Muscle of leg (tissue), 11 donors: ENCODE results near the gene CMSS1. TPM values are rescaled to one million over a fixed set of nuclear protein-coding genes. Genes with fewer than 3 reads are reported as not detected.
"Not testable (repeated sequence)": the region's sequence is repeated elsewhere in the genome, so short reads cannot be mapped to it uniquely, and the experiment has no call there.

Experiments
- DNase-seq: peaks from one replicate; pipeline ENCODE4 v3.0.0; 2013
- H3K27ac ChIP-seq: one replicate; pipeline ENCODE4 v1.5.1; 2013; ENCODE audit warnings: mild to moderate bottlenecking, low read length, control low read depth
- H3K27me3 ChIP-seq: one replicate; pipeline ENCODE4 v1.6.1; 2013; ENCODE audit warnings: low read length; ENCODE audit not compliant: control insufficient read depth, insufficient read depth
- H3K36me3 ChIP-seq: one replicate; pipeline ENCODE4 v1.6.1; 2013; ENCODE audit warnings: low read length; ENCODE audit not compliant: control insufficient read depth, insufficient read depth
- H3K4me1 ChIP-seq: one replicate; pipeline ENCODE4 v1.6.1; 2013; ENCODE audit warnings: low read length; ENCODE audit not compliant: control insufficient read depth, insufficient read depth
- H3K4me3 ChIP-seq: one replicate; pipeline ENCODE4 v1.5.1; 2013; ENCODE audit warnings: low read length, control low read depth
- H3K9me3 ChIP-seq: replicated peaks from 2 replicates; pipeline ENCODE4 v1.6.1; 2013; ENCODE audit warnings: low read depth, low read length; ENCODE audit not compliant: control insufficient read depth
- WGBS: methylation state at CpG from one replicate; pipeline ENCODE4 v1.1.5; 2013; ENCODE audit warnings: missing lambda C conversion rate; ENCODE audit not compliant: insufficient coverage; 5-methylcytosine and 5-hydroxymethylcytosine counted together
- polyA plus RNA-seq, 8 donors: library from polyadenylated mRNA; unstranded; fragments of 120-200 nt; gene quantifications; one replicate each; pipeline versions ENCODE4 v1.2.1 to v1.2.3, GENCODE V29; 2013; ENCODE audit warnings: inconsistent platforms in 1 of 8, low replicate concordance in 1 of 8; ENCODE audit not compliant: insufficient read length in 8 of 8, insufficient read depth in 1 of 8
- total RNA-seq: library from RNA; stranded (reverse); fragments of 120-200 nt; gene quantifications from one replicate; pipeline ENCODE4 v1.2.4, GENCODE V29; 2013

Gene CMSS1
- total and polyA plus RNA-seq, 9 donors: 23.8 to 35.0 (median 29.0) TPM

- Histone ChIP-seq H3K36me3 (no peaks in the 10 kb centered on the region), H3K27me3 (no peaks in the 10 kb centered on the region), H3K4me3 (no peak overlapping the region), H3K9me3 (no peaks in the 10 kb centered on the region), H3K27ac (peak overlapping the region; percentile 31), H3K4me1 (no peaks in the 10 kb centered on the region)
- WGBS: 83% methylated on average over 1 of the region's 3 CpGs
- DNase-seq: no peak
Observed at GRCh38 chr3:99836681-99837080, 19.0 kb downstream of the CMSS1 start.

- Histone ChIP-seq H3K9me3 (no peaks in the 10 kb centered on the region), H3K27me3 (no peaks in the 10 kb centered on the region), H3K36me3 (no peaks in the 10 kb centered on the region), H3K4me1 (peaks cover under 1% of the 10 kb centered on the region), H3K4me3 (no peak overlapping the region), H3K27ac (no peak overlapping the region)
- DNase-seq: no peak
- WGBS: 100% methylated on average over 1 of the region's 1 CpG
Observed at GRCh38 chr3:99837715-99838114, 20.1 kb downstream of the CMSS1 start.

- H3K27ac ChIP-seq: no peak overlapping the region
- peaks cover 7% of the 10 kb centered on the region for H3K4me1 ChIP-seq
- no peaks in the 10 kb centered on the region for H3K36me3 ChIP-seq
- no peak for DNase-seq
- H3K4me3 ChIP-seq: no peak overlapping the region
- H3K27me3 ChIP-seq: no peaks in the 10 kb centered on the region
- no peaks in the 10 kb centered on the region for H3K9me3 ChIP-seq
Observed at GRCh38 chr3:99838755-99839154, 21.1 kb downstream of the CMSS1 start.

GRCh38 chr3:99839613-99840012 is 22.0 kb downstream of the CMSS1 start:
- H3K4me3 ChIP-seq: no peak overlapping the region
- H3K9me3 ChIP-seq: no peaks in the 10 kb centered on the region
- peaks cover 12% of the 10 kb centered on the region for H3K4me1 ChIP-seq
- no peak for DNase-seq
- no peaks in the 10 kb centered on the region for H3K27me3 ChIP-seq
- H3K27ac ChIP-seq: no peak overlapping the region
- H3K36me3 ChIP-seq: no peaks in the 10 kb centered on the region
- no CpG with 5 or more reads among the region's 1 CpG for WGBS

GRCh38 chr3:99841949-99842348 is 24.3 kb downstream of the CMSS1 start:
- not testable (repeated sequence) for H3K27ac ChIP-seq, DNase-seq
- WGBS: no CpG with 5 or more reads among the region's 4 CpGs

GRCh38 chr3:99842826-99843589 is 25.3 kb downstream of the CMSS1 start:
- H3K4me3 ChIP-seq: no peak overlapping the region
- H3K4me1 ChIP-seq: peaks cover 15% of the 10 kb centered on the region
- no peaks in the 10 kb centered on the region for H3K36me3 ChIP-seq
- peak overlapping the region; percentile 70 for H3K27ac ChIP-seq
- WGBS: no CpG with 5 or more reads among the region's 2 CpGs
- peak; percentile 89 for DNase-seq
- H3K9me3 ChIP-seq: no peaks in the 10 kb centered on the region
- no peaks in the 10 kb centered on the region for H3K27me3 ChIP-seq

More at GRCh38 chr3:99841949-99842348, 24.3 kb downstream of the CMSS1 start:
- not testable (repeated sequence) for H3K4me3 ChIP-seq, H3K9me3 ChIP-seq, H3K36me3 ChIP-seq, H3K27me3 ChIP-seq
- peaks cover 15% of the 10 kb centered on the region for H3K4me1 ChIP-seq

- WGBS: 60% methylated on average over 7 of the region's 10 CpGs
- peaks cover 15% of the 10 kb centered on the region for H3K4me1 ChIP-seq
- no peaks in the 10 kb centered on the region for H3K27me3 ChIP-seq
- peak; percentile 54 for DNase-seq
- H3K4me3 ChIP-seq: no peak overlapping the region
- H3K9me3 ChIP-seq: no peaks in the 10 kb centered on the region
- peak overlapping the region; percentile 70 for H3K27ac ChIP-seq
- peaks cover 6% of the 10 kb centered on the region for H3K36me3 ChIP-seq
Observed at GRCh38 chr3:99843590-99844258, 26.1 kb downstream of the CMSS1 start.

GRCh38 chr3:99845331-99845730 is 27.7 kb downstream of the CMSS1 start:
- Histone ChIP-seq H3K9me3 (no peaks in the 10 kb centered on the region), H3K4me3 (no peak overlapping the region), H3K27me3 (no peaks in the 10 kb centered on the region), H3K27ac (no peak overlapping the region), H3K4me1 (peaks cover 15% of the 10 kb centered on the region), H3K36me3 (peaks cover 15% of the 10 kb centered on the region)
- no CpG with 5 or more reads among the region's 4 CpGs for WGBS
- DNase-seq: peak; percentile 52

GRCh38 chr3:99845999-99846398 is 28.3 kb downstream of the CMSS1 start:
- Histone ChIP-seq H3K27me3 (no peaks in the 10 kb centered on the region), H3K36me3 (peaks cover 20% of the 10 kb centered on the region), H3K27ac (peak overlapping the region; percentile 60), H3K4me1 (peaks cover 15% of the 10 kb centered on the region), H3K9me3 (no peaks in the 10 kb centered on the region), H3K4me3 (no peak overlapping the region)
- no CpG with 5 or more reads among the region's 2 CpGs for WGBS
- peak; percentile 27 for DNase-seq

GRCh38 chr3:99846477-99847160 is 29.0 kb downstream of the CMSS1 start:
- no peak overlapping the region for H3K4me3 ChIP-seq
- H3K4me1 ChIP-seq: peaks cover 15% of the 10 kb centered on the region
- H3K36me3 ChIP-seq: peaks cover 20% of the 10 kb centered on the region
- peak overlapping the region; percentile 60 for H3K27ac ChIP-seq
- WGBS: no CpG with 5 or more reads among the region's 6 CpGs
- H3K27me3 ChIP-seq: no peaks in the 10 kb centered on the region
- no peaks in the 10 kb centered on the region for H3K9me3 ChIP-seq
- DNase-seq: peak; percentile 86
